ENCODE data around the gene COMMD7. TPM values are rescaled to one million over a fixed set of nuclear protein-coding genes. Genes with fewer than 3 reads are reported as not detected.

The COMMD7 gene
- total RNA-seq, 1 experiment from 2014 or later: 66.1 TPM

- Histone ChIP-seq H3K27me3 (ENCODE audit: insufficient read depth, low read length) (no peaks in the 10 kb centered on the region), H3K14ac (ENCODE audit: insufficient read depth, low read length) (no peak overlapping the region), H4K20me1 (ENCODE audit: control insufficient read depth, insufficient read depth, insufficient read length) (no peaks in the 10 kb centered on the region), H2BK5ac (ENCODE audit: insufficient read length, low read length) (no peak overlapping the region), H3K79me2 (ENCODE audit: insufficient read depth, low read length) (peaks cover 2% of the 10 kb centered on the region; the same call in 1 of the 2 replicates), H3K4me2 (ENCODE audit: insufficient read depth, insufficient read length, low read length) (no peak overlapping the region), H3K56ac (ENCODE audit: insufficient read length, low read depth, low read length) (no peak overlapping the region), H2BK12ac (ENCODE audit: insufficient read length, low read depth, low read length) (no peak overlapping the region), H3K23ac (ENCODE audit: insufficient read length, low read depth, low read length) (no peak overlapping the region), H4K91ac (ENCODE audit: insufficient read length, low read depth, low read length) (no peak overlapping the region), H3K23me2 (ENCODE audit: insufficient read length, low read depth, low read length, poor library complexity, severe bottlenecking) (no peaks in the 10 kb centered on the region), H2BK20ac (ENCODE audit: low read depth, low read length, poor library complexity, severe bottlenecking) (no peak overlapping the region), H3K4me1 (ENCODE audit: insufficient read depth, low read length) (peaks cover 9% of the 10 kb centered on the region; the same call in 1 of the 2 replicates), H3T11ph (ENCODE audit: low read length) (no peak overlapping the region), H2AFZ (ENCODE audit: low read length) (no peak overlapping the region), H3K27ac (ENCODE audit: insufficient read length, low read depth, low read length) (no peak overlapping the region), H2BK15ac (ENCODE audit: low read depth, low read length) (no peak overlapping the region), H3K9ac (ENCODE audit: extremely low read depth, insufficient read length, low read length) (no peak overlapping the region), H3K4ac (ENCODE audit: low read depth, low read length) (no peak overlapping the region), H2AK5ac (ENCODE audit: insufficient read length, low read length) (no peak overlapping the region), H3K9me3 (ENCODE audit: control insufficient read depth, low read depth, low read length) (no peaks in the 10 kb centered on the region), H2BK120ac (ENCODE audit: low read depth, low read length, poor library complexity, severe bottlenecking) (no peak overlapping the region), H3K18ac (ENCODE audit: insufficient read length, low read depth, low read length) (no peak overlapping the region), H4K5ac (ENCODE audit: insufficient read length, low read depth, low read length) (no peak overlapping the region), H3K79me1 (ENCODE audit: insufficient read depth, low read depth, low read length, poor library complexity, severe bottlenecking) (no peaks in the 10 kb centered on the region), H4K8ac (replicated peaks; ENCODE audit: insufficient read length, low read depth, low read length) (no peak overlapping the region)
- no peak for DNase-seq
- H3K4me3 Mint-ChIP-seq: peak overlapping the region in 1 of 2 experiments; percentile 3; a peak in 1 of 5 replicates
- peak overlapping the region; percentile 68 to 97 (median 94) for H3K27ac Mint-ChIP-seq
- H3K9me3 Mint-ChIP-seq: no peaks in the 10 kb centered on the region
- no peak for TF ChIP-seq CTCF (conservative IDR thresholded peaks at IDR 0.05)
- H3K27me3 Mint-ChIP-seq (ENCODE audit: low read depth): no peaks in the 10 kb centered on the region
- H3K4me1 Mint-ChIP-seq: peaks cover 53% of the 10 kb centered on the region in 2 experiments
- H3K36me3 Mint-ChIP-seq (ENCODE audit: insufficient read depth in 1 of 3, low read depth in 3 of 3): peaks cover 21 to 54% (median 41%) of the 10 kb centered on the region in 3 experiments
- no CpG with 5 or more reads among the region's 3 CpGs for WGBS (ENCODE audit: extremely low coverage, insufficient read length, low lambda C conversion rate)
Measured at GRCh38 chr20:32706486-32706885, 36.8 kb downstream of the COMMD7 start.
